ENCODE measurements around the gene MT1A. TPM values are rescaled to one million over a fixed set of nuclear protein-coding genes. Genes with fewer than 3 reads are reported as not detected.
A peak's percentile ranks its signal among the peaks of the same experiment; 100 is the strongest.

The MT1A gene
- total and polyA plus RNA-seq, 2 of the 8 experiments (the other 6 are each of a cell fraction or from before 2014, with no cell fraction given) = not detected

GRCh38 chr16:56667581-56668571 lies 29.4 kb downstream of the MT1A start, which contains the start of gene MT1G (continued):
- no peak for TF ChIP-seq CHD7 (IDR thresholded peaks at IDR 0.05; ENCODE audit: insufficient replicate concordance, low read length)
- peak; percentile 66 for TF ChIP-seq EZH2 (IDR thresholded peaks at IDR 0.05; ENCODE audit: low read depth, low read length, severe bottlenecking)
- no peak for TF ChIP-seq BRCA1 (IDR thresholded peaks at IDR 0.05; ENCODE audit: low read depth, low read length)
- TF ChIP-seq SUZ12 (IDR thresholded peaks at IDR 0.05; ENCODE audit: low read length) = peak; percentile 73
- TF ChIP-seq CTBP2 (IDR thresholded peaks at IDR 0.05; ENCODE audit: borderline replicate concordance, insufficient read depth, insufficient read length, low read length) = no peak
- TF ChIP-seq TAF7 (optimal IDR thresholded peaks at IDR 0.05; ENCODE audit: borderline replicate concordance, low read depth, low read length) = no peak
- no peak for TF ChIP-seq SP4 (IDR thresholded peaks at IDR 0.05; ENCODE audit: low read length)
- no peak for TF ChIP-seq MAX (IDR thresholded peaks at IDR 0.05)

Measured in H1 (cell line).